ENCODE measurements around the gene DPEP3. TPM values are rescaled to one million over a fixed set of nuclear protein-coding genes. Genes with fewer than 3 reads are reported as not detected.
A peak's percentile ranks its signal among the peaks of the same experiment; 100 is the strongest.

Gene DPEP3
- total RNA-seq, 1 experiment from 2014 or later = 1.6 TPM

DNA sequence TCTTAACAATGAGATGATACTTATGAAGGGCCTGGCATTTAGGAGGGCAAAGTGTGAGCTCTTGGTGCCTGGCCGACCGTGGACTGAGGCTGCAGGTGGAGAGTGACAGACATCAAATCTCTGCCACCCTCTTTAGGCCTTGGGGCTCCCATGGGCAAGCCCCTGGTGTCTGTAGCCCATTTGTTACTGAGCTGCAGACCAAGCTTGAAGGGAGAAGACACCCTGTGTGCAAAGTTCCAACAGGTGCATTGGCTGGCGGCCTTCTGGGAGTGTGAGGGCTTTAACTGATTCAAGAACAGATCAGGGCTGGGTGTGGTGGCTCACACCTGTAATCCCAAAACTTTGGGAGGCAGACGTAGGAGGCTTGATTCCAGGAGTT is 47.8 kb downstream of the DPEP3 start:
- H3K36me3 Mint-ChIP-seq = peaks cover 6% of the 10 kb centered on the region
- ChIA-PET POLR2A (no interaction called here), CTCF (interaction anchor here (0.6 to 9.2 kb wide), 5 partner anchors 10 to 418 kb away, joined by 3 to 144 read pairs (median 4); partner anchors contain the start of gene NRN1L)
- peak overlapping the region; percentile 23; the same call in 1 of the 2 replicates for H3K27ac Mint-ChIP-seq
- H3K4me1 Mint-ChIP-seq = peaks cover 23% of the 10 kb centered on the region
- no peaks in the 10 kb centered on the region for H3K27me3 Mint-ChIP-seq (ENCODE audit: low read depth)
- ATAC-seq = no peak
- no peak overlapping the region for H3K4me3 Mint-ChIP-seq
- no peaks in the 10 kb centered on the region for H3K9me3 Mint-ChIP-seq
- no peak for DNase-seq (ENCODE audit: low spot score)
- TF ChIP-seq, protein P1, sequence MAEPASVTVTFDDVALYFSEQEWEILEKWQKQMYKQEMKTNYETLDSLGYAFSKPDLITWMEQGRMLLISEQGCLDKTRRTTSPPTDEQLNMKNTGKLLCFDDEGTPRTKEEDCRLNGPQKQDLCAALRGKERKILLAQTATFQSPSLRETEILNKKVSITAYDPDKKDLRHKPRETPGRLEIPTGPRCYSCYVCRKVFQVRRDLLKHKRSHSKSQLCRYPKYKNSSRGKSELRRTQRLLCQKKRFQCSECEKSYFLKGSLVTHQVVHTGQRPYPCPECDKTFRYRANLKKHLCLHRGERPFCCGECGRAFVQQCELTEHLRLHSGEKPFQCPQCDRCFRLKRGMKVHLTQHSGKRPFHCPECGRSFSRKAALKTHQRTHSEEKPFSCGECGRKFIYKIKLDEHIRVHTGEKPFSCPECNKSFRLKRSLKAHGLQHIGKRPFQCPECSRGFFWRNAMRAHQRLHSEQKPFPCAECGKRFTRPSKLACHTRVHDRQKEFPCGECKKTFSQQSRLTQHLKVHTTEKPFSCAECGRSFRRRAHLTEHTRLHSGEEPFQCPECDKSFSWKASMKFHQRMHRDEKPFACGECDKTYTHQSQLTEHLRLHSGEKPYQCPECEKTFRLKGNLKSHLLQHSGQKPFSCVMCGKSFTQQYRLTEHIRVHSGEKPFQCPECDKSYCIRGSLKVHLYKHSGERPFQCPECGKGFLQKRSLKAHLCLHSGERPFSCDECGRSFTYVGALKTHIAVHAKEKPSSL (CRISPR knock-in tag; conservative IDR thresholded peaks at IDR 0.05) = no peak
- no peak for TF ChIP-seq JUN (CRISPR knock-in tag; IDR thresholded peaks at IDR 0.05)

DNA sequence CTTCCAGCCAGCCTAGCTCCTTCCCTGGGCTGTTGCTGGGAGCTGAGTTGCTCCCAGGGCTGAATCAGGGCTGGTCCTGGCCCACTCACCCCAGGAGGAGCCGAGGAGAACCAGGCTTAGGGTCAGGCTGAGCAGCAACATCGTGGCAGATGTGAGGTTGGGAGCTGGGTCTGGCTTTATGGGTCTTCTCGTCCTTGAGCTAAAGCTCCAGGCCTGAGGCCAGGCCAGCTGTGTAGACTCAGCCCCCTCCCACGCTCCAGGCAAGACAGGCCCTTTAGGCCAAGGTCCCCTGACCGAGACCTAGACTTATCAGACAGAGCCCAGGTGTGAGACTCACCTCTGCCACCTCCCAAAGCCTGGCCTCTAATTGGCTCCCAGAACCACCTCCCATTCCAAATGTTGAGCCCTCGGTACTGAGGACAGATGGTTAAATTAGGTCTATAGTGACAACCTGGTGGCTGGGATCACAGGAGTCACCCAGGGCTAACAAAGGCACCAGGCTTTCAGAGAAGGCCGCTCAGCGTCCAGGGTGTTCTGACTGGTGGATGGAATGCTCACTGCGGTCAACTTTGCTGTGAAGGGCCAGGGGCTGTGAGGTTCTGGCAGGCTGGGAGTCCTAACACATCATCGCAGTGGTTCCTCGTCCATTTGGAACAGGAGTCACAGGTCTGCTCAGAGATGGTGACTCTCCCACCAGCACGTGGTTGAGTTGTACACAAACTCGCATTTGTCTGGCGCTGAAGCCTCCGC is 48.4 kb downstream of the DPEP3 start, which contains the start of gene CTRL:
TSS of gene CTRL (minus strand) at position 151 of the 750 bp plus-strand sequence. CDS start at position 141, 10 bp downstream.
- Mint-ChIP-seq H3K4me3 (no peak within 1 kb of the TSS), H3K9me3 (no peaks in the 10 kb centered on the region), H3K27me3 (ENCODE audit: low read depth) (no peaks in the 10 kb centered on the region), H3K36me3 (peaks cover 6% of the 10 kb centered on the region), H3K4me1 (peaks cover 17% of the 10 kb centered on the region), H3K27ac (peak within 1 kb of the TSS; percentile 23; the same call in 1 of the 2 replicates)
- ChIA-PET CTCF (interaction anchor here (0.6 to 9.2 kb wide), 5 partner anchors 10 to 447 kb away, joined by 3 to 144 read pairs (median 5); partner anchors contain the start of gene NRN1L), POLR2A (no interaction called here)
- TF ChIP-seq, protein P2, sequence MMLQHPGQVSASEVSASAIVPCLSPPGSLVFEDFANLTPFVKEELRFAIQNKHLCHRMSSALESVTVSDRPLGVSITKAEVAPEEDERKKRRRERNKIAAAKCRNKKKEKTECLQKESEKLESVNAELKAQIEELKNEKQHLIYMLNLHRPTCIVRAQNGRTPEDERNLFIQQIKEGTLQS (CRISPR knock-in tag; conservative IDR thresholded peaks at IDR 0.05) = no peak
- TF ChIP-seq TEAD1 (CRISPR knock-in tag; IDR thresholded peaks at IDR 0.05) (no peak), CREM (CRISPR knock-in tag; IDR thresholded peaks at IDR 0.05) (no peak), ELF4 (CRISPR knock-in tag; IDR thresholded peaks at IDR 0.05; ENCODE audit: low read depth) (no peak), ETV6 (CRISPR knock-in tag; IDR thresholded peaks at IDR 0.05) (no peak), GRHL2 (CRISPR knock-in tag; IDR thresholded peaks at IDR 0.05; ENCODE audit: insufficient replicate concordance, severe bottlenecking) (no peak), CBFB (CRISPR knock-in tag; IDR thresholded peaks at IDR 0.05; ENCODE audit: low read depth) (no peak)
- TF ChIP-seq, protein P3, sequence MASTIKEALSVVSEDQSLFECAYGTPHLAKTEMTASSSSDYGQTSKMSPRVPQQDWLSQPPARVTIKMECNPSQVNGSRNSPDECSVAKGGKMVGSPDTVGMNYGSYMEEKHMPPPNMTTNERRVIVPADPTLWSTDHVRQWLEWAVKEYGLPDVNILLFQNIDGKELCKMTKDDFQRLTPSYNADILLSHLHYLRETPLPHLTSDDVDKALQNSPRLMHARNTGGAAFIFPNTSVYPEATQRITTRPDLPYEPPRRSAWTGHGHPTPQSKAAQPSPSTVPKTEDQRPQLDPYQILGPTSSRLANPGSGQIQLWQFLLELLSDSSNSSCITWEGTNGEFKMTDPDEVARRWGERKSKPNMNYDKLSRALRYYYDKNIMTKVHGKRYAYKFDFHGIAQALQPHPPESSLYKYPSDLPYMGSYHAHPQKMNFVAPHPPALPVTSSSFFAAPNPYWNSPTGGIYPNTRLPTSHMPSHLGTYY (CRISPR knock-in tag; IDR thresholded peaks at IDR 0.05) = no peak
- TF ChIP-seq, protein P4, sequence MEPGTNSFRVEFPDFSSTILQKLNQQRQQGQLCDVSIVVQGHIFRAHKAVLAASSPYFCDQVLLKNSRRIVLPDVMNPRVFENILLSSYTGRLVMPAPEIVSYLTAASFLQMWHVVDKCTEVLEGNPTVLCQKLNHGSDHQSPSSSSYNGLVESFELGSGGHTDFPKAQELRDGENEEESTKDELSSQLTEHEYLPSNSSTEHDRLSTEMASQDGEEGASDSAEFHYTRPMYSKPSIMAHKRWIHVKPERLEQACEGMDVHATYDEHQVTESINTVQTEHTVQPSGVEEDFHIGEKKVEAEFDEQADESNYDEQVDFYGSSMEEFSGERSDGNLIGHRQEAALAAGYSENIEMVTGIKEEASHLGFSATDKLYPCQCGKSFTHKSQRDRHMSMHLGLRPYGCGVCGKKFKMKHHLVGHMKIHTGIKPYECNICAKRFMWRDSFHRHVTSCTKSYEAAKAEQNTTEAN (CRISPR knock-in tag; IDR thresholded peaks at IDR 0.05) = no peak
- no peak for ATAC-seq
- DNase-seq (ENCODE audit: low spot score) = no peak

DNA sequence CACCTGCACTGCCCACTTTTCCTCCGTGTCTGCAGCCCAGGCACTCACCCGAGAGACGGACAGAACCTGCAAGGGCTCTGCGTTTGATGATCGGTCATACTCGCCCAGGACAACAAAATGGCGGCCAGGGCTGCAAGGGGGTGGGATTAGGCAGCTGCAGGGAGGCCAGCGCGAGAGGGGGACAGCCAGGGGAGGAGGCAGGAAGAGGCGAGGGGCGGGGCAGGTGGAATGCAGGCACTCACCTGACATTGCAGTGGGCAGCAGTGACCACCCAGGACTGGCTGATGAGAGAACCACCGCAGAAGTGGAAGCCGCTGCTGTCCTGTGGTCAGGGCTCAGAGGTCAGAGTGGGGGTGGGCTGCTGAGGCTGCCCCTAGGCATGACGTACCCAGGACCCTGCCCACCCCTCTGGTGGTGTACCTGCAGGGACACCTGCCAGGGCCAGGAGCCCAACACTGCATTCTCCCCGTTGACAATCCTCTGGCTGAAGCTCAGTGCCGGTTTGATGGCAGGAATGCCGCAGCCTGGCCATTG is 49.6 kb downstream of the DPEP3 start:
- Mint-ChIP-seq H3K9me3 (no peaks in the 10 kb centered on the region), H3K27me3 (ENCODE audit: low read depth) (no peaks in the 10 kb centered on the region), H3K4me1 (peaks cover 26% of the 10 kb centered on the region), H3K36me3 (peaks cover 4% of the 10 kb centered on the region), H3K27ac (no peak overlapping the region), H3K4me3 (no peak overlapping the region)
- no peak for DNase-seq (ENCODE audit: low spot score)
- POLR2A ChIA-PET = no interaction called here
- CTCF ChIA-PET = interaction anchor here (1.4 to 9.2 kb wide), 2 partner anchors 47 to 114 kb away, joined by 7 to 144 read pairs; partner anchors contain the start of gene NRN1L
- no peak for ATAC-seq
- TF ChIP-seq ZNF263 (CRISPR knock-in tag; IDR thresholded peaks at IDR 0.05; ENCODE audit: low read depth) (no peak), ETV6 (CRISPR knock-in tag; IDR thresholded peaks at IDR 0.05) (no peak), SMAD4 (CRISPR knock-in tag; IDR thresholded peaks at IDR 0.05) (no peak), NFE2L1 (CRISPR knock-in tag; IDR thresholded peaks at IDR 0.05) (no peak), ZNF396 (CRISPR knock-in tag; IDR thresholded peaks at IDR 0.05; ENCODE audit: borderline replicate concordance) (no peak), TP53 (CRISPR knock-in tag; IDR thresholded peaks at IDR 0.05) (no peak), ZNF317 (CRISPR knock-in tag; IDR thresholded peaks at IDR 0.05; ENCODE audit: borderline replicate concordance, low read depth) (no peak), MLX (CRISPR knock-in tag; IDR thresholded peaks at IDR 0.05) (no peak), GTF2I (CRISPR knock-in tag; conservative IDR thresholded peaks at IDR 0.05) (no peak), GABPB1 (CRISPR knock-in tag; IDR thresholded peaks at IDR 0.05) (no peak), EMX1 (CRISPR knock-in tag; IDR thresholded peaks at IDR 0.05) (no peak)
- TF ChIP-seq, protein P5, sequence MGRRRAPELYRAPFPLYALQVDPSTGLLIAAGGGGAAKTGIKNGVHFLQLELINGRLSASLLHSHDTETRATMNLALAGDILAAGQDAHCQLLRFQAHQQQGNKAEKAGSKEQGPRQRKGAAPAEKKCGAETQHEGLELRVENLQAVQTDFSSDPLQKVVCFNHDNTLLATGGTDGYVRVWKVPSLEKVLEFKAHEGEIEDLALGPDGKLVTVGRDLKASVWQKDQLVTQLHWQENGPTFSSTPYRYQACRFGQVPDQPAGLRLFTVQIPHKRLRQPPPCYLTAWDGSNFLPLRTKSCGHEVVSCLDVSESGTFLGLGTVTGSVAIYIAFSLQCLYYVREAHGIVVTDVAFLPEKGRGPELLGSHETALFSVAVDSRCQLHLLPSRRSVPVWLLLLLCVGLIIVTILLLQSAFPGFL (CRISPR knock-in tag; IDR thresholded peaks at IDR 0.05; ENCODE audit: borderline replicate concordance) = no peak
- TF ChIP-seq, protein P6, sequence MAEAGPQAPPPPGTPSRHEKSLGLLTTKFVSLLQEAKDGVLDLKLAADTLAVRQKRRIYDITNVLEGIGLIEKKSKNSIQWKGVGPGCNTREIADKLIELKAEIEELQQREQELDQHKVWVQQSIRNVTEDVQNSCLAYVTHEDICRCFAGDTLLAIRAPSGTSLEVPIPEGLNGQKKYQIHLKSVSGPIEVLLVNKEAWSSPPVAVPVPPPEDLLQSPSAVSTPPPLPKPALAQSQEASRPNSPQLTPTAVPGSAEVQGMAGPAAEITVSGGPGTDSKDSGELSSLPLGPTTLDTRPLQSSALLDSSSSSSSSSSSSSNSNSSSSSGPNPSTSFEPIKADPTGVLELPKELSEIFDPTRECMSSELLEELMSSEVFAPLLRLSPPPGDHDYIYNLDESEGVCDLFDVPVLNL (CRISPR knock-in tag; IDR thresholded peaks at IDR 0.05; ENCODE audit: borderline replicate concordance, low read depth) = no peak

Measured in WTC11 (cell line).